HG02678 (cell line): Measurements from ENCODE around the gene LPCAT2.

Experiments used
- ATAC-seq: cut with Tn5 transposase; IDR thresholded peaks from one replicate; pipeline ENCODE4 v1.9.1; 2021; ENCODE audit warnings: mild to moderate bottlenecking, moderate library complexity; ENCODE audit not compliant: unreplicated experiment

The LPCAT2 gene

DNA sequence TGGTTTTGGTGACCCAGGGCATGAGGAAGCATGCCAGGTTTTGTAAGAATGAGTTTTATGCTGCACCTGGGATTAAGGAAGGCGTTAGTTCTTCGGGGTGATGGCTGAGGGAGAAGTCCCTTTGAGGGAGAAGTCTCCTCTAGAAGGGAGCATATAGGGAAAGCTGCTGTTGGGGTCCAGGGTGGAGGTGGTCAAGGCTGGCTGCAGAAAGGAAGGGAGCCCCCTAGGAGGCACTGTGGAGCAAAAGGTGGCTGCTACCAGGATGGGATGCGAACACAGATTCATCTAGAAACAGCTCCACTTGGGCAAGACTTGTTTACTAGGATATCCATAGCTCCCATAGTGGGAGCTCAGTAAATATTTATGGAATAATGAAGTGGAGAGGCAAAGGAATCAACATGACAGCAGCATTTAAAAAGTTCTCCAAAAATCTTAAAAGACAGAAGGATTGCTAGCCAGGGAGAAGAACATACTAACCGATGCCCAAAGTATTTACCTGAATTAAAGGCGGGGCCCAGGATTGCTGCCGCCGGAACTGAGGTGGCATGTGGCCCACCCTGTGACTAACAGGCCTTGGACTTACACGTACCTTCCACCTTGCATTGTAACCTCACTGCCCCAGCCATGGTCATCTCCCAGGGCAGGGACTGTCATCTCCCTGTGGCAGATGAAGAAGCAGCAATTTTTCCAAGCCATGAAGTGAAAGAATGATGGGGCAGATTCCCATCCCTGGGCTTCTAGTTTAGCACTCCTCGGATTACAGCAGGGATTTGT lies 7.1 kb upstream of the LPCAT2 start:
- ATAC-seq, result no peak

DNA sequence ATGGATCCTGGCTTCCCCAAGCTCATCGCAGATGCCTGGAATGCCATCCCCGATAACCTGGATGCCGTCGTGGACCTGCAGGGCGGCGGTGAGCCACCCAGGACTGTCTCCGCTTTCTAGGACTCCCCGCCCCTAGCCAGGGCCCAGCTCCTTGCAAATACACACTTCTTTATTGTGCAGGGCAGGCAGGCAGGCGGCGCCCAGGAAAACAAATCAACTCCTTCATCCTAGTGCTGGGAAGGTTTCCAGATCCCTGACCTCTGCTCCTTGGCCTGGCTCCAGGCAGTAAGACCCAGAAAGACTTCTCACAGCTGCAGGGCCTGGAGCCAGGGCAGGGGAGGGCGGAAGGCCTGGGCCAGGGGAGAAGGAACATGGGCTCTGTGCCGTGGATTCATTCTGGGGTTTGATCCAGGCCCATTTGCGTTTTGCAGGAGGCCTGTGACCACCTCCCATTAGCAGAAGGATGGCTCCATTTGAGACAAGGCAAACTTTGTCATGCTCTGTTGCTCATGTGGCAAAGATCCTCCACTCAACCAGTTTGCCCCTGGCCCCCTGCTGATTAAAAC lies 6.0 kb upstream of the LPCAT2 start:
- no peak for ATAC-seq

DNA sequence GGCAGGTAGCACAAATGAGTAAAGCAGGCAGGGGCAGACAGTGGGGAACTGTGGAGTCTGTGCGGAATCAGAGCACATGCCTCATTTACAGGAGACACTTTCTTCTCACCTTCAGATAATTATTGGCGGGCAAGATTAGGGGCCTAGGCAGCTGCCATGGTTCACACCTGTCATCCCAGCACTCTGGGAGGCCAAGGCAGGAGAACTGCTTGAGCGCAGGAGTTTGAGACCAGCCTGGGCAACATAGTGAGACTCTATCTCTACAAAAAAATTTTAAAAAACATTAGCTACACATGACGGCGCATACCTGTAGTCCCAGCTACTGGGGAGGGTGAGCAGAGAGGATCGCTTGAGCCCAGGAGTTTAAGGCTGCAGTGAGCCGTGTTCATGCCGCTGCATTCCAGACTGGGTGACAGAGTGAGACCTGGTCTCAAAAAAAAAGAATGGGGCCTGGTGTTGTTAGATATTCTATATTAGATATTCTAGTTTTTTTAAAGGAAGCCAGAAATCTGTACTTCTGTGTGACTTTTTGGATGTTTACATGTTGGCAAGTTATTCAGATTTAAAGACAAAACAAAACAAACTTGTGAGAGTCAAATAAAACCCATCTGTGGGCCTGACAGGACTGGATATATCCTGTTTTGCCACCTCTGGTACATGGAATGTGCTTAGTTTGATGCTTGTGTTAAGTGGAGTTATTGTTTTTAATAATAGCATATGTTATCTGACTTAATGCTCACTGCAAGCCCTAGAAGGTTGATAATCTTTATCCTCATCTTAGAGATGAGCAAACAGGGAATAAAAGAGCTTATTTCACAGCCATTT lies 4.9 kb upstream of the LPCAT2 start:
- no peak for ATAC-seq

DNA sequence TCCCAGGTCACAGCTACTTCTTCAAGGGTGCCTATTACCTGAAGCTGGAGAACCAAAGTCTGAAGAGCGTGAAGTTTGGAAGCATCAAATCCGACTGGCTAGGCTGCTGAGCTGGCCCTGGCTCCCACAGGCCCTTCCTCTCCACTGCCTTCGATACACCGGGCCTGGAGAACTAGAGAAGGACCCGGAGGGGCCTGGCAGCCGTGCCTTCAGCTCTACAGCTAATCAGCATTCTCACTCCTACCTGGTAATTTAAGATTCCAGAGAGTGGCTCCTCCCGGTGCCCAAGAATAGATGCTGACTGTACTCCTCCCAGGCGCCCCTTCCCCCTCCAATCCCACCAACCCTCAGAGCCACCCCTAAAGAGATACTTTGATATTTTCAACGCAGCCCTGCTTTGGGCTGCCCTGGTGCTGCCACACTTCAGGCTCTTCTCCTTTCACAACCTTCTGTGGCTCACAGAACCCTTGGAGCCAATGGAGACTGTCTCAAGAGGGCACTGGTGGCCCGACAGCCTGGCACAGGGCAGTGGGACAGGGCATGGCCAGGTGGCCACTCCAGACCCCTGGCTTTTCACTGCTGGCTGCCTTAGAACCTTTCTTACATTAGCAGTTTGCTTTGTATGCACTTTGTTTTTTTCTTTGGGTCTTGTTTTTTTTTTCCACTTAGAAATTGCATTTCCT lies 3.4 kb upstream of the LPCAT2 start:
- no peak for ATAC-seq

DNA sequence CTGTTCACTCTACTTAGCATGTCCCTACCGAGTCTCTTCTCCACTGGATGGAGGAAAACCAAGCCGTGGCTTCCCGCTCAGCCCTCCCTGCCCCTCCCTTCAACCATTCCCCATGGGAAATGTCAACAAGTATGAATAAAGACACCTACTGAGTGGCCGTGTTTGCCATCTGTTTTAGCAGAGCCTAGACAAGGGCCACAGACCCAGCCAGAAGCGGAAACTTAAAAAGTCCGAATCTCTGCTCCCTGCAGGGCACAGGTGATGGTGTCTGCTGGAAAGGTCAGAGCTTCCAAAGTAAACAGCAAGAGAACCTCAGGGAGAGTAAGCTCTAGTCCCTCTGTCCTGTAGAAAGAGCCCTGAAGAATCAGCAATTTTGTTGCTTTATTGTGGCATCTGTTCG lies 2.8 kb upstream of the LPCAT2 start:
- ATAC-seq, result no peak

DNA sequence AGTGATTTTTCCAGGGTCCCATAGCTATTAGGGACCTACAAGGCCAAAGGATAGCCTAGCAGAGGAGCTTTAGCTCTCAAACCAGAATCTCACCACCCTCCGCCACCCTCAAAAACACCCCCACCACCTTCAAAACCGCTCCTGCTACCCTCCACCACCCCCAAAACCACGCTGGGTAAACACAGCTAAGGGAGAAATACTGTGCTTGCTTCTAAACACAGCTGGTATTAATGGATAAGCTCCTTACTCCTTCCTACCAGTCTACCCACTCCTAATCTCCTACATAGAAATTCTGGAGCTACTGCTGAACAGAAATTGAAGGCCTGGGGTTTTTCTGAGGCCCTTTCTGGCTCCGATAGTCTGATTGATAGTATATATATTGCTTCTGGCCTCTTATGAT lies 2.2 kb upstream of the LPCAT2 start:
- no peak for ATAC-seq

DNA sequence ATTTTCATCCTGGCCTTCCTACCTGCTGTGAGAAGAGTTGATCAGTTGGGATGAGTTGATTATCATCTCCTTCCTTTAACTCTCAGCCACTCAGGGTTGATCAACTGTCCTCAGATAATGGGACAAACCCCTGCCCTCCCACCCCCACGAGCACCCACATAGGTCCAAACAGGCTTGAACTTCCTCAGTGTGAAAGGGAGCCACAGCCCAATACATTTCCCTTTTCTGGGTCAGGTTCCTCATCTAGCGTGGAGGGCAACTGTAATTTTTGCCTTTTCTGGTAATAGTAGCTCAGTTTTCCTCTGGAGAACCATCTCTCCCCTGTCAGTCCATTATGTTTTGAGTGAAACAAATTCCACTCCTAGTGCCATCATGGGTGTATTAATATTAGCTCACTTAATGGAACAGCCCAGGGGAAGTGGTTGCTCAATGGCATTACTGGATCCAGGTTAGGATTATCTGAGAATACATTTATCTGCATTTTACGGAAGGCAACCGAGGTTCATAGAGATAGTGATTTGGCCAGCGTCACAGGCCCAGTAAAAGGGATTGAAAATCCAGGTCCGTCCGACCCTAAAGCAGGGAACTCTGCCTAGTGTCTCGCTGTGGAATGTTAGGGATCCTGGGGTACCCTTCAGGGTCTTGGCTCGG lies 476 bp upstream of the LPCAT2 start:
- no peak for ATAC-seq

DNA sequence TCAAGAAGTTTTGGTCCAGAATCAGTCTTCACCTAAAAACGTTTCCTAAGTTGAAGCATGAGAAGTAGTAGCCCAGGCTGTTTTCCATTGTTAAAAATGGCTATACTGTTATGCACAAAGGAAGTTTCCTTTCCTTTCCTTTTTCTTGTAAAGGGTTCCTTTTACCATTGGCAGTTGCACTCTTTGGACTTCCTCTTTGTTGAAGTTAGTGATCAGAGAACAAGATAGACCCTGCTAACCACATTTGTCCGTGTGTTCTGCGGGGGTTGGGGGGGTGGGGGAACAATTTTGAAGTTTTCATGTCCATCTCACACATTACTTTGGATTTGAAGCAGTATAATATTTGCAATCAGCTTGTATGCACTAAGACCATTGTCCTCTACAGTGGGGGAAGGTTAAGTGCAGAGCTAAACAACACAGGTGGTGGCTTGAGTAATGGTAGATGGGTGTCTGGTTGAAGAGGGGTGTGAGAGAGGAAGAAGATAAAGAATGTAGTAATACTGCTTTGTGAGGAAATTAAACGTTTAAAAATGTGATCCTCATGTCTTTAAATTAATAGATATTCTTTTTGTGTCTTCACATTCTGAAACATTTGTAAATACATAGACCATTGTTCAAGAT lies 1.4 kb downstream of the LPCAT2 start:
- ATAC-seq, result no peak

DNA sequence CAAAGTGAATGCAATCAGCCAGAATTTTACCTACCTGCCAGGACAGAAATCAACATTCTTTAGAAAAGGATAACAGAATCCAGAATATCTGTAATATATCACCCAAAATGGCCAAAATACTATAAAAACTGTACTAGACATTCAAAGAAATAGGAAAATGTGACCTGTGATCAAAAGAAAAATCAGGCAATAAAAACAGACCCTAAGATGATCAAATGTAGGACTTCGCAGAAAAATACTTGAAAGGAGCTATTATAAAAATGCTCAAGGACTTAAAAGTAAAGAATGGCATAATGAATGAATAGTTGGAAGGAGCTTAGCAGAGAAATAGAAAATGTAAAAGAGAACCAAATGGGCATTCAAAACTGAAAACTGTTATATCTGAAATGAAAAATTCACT lies 4.1 kb downstream of the LPCAT2 start:
- no peak for ATAC-seq

DNA sequence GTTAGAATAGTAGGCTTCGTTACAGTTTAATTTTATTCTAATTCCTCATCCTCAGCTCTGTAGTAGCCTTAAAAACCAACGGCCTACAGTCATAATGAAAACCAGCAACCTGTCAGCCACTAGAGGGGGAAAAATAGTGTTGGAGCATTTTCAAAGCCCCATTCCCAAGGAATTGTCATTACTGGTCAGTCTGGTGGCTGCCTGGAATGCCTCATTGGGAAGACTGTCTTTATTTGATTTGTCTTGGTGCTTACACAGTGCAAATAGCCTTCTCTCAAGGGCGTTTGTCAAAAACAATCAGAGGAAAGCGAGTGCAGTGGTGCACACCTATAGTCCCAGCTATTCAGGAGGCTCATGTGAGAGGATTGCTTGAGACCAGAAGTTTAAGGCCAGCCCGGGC lies 4.7 kb downstream of the LPCAT2 start:
- ATAC-seq, result no peak

DNA sequence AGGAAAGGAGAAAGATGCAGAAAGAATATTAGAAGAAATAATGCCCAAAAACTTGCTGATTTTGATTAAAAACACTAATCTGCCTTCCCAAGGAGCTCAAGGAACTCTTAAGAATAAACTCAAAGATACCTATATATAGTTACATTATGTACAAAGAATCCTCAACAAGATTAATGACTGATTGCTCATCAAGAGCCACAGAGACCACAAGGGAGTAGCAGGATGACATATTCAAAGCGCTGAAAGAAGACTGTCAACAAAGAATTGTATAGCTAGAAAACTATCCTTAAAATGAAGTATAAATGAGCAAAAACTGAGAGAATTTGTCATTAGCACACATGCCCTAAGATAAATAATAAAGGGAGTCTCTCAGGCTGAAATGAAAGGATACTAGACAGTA lies 6.2 kb downstream of the LPCAT2 start:
- ATAC-seq, result no peak

DNA sequence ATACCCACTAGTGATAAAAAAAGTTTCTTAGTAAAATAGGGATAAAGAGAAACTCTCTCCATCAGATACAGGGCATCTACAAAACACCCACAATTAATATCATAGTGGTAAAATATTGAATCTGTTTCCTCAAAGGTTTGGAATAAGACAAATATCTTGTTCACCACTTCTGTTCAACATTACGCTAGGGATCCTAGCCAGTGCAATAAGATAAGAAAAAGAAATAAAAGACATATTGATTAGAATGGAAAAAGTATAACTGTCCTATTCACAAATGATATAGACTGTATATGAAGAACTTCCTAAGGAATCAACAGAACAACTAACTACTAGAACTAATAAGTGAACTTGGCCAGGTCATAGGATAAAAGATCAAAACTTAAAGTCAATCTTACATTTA lies 12.9 kb downstream of the LPCAT2 start:
- no peak for ATAC-seq

DNA sequence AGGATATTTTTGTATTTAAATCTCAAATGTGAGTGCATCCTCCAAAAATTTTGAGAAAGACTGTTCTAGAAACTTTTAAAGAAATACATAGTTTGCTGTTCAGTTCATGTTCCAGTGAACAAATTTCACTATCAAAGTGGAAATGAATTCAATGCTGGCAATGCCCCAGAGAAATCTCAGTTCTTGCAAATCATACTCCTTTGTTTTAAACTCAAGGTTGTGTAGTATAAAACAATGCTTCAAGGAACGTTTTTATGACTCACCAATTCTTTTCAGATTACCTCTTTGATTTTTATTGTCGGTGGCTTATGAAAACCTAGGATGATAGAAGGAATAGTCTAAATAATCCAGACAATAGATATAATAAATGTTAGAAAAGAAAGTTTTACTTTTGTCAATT lies 17.6 kb downstream of the LPCAT2 start:
- no peak for ATAC-seq

DNA sequence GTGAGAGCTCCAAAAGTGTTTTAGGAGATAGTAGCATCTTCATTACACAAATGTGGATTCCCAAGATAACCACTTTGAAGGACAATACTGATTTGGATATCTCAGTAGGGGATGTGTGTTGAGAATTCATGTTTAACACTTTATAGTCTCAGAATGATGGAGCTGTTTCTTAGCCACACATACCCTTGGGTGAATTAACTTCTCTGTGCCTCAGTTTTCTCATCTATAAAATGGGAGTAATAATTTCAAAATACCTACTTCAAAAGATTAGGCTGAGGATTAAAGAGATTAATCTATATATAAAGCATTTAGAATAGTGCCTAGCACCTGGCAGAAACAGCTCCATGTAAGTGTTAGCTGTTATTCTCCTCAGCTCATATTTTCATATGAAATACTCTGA lies 19.0 kb downstream of the LPCAT2 start:
- ATAC-seq, result no peak

DNA sequence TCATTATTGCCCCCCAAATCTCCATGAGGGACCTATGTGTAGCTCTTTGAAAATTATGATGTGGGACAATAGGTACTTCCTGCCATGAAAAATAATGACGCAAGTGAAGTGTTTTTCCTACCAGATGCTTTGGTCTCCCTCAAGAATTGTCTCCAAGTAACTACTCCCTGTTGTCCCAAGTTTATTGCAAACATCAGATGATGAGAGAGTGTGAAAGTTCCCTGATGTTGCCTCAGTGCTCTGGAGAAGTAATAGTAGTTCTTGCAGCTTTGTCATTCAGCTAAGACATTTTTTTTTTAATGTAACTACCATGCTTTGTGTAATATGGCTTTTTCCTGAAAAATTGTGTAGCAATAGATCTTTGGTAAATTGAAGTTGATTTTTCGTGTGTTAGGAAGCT lies 20.1 kb downstream of the LPCAT2 start:
- no peak for ATAC-seq

DNA sequence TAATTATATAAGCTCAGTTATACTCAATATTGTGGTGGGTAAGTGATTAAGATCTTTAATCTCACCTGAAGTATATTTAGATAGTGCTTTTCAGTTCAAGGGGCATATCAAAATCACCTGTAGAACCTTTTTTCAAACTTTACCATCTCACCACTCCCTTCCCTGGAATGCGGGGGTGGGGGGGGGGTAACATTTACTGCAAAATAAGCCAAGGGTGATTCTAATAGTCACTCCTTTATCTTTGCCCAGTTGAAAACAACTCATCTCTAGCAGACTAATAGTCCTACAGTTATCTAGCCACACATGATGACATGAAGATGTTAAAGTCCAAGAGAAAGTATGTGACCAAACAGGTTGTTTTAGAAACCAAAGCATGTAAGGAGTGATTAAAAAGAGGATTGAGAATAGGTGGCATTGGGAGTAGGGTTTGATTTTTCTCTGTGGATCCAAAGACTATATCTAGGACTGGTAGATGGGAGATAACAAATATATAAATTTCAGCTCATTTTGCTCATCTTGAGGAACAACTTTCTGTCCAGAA lies 21.5 kb downstream of the LPCAT2 start:
- ATAC-seq, result no peak

DNA sequence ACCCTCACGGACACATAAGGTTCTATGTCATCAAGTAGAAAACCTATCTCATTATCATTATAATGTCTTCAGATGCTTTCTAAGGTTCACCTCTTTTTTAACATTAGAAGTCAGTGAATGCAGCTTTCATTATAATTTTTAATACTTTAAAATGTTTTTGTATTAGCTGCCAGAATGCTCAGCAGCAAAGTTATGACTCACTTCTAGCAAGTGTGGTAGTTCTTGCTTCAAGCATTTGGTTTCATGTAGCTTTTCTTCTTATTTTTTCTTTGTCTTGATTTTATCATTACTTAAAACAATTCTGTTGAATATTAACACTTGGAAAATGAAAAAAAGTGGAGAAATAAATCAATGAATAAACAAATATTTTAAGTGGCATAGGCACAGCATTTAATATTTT lies 23.4 kb downstream of the LPCAT2 start:
- no peak for ATAC-seq

DNA sequence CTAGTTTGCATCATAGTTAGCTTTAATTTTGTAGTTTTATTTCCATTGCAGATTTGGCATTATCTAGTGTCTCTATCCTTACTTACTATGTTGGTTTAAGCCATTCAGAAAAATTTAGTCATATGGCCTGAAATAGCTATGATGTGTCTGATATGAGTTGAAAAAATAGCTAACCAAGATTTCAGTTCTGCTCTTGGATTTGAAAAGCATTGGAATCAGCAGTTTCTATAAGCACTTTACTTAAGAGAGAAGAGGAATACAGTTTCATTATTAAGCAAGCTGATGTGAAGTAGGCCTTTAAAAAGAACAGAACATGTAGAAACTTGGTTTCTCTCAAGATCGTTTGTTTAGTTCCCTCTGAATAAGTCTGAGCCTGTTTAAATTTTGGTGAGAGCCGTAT lies 25.9 kb downstream of the LPCAT2 start:
- no peak for ATAC-seq

DNA sequence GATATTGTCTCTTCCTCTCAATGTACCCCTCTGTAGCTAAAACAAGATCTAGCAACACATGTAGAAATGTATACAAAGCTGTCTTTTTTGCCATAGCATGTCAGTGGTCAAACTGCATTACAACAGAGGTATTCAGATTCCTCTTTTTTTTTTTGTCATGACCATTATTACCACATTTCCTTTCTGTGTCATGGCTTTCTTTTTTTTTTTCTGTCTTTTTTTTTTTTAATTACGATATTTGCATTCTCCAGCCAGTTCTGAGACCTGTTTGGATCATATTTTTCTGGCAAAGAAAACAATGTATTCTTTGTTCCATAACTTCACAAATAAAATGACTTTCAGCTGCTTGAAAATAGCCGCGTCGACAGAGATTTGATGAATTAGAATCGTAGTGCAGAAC lies 30.2 kb downstream of the LPCAT2 start:
- ATAC-seq, result no peak

DNA sequence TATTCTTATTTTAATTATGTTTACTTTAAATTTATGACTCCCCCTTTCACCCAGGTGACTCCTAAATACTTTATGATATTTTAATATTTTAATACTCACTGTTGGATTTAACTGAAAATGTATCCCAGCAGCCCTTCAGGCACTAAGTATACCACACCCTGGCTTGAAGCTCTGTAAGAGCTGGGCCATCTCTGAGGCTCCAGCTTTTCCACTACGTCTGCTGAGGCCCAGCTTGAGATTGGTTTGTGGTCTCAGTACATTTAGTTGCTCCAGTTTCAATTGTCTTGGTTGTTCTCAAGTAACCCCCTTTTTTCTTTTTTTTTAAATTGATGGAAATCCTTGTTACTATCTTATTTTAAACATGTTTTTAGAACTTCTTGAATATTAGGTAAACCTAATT lies 30.6 kb downstream of the LPCAT2 start:
- no peak for ATAC-seq
